Transverse colon (tissue), 4 donors: ENCODE measurements around the gene UGT2A1.

Experiments used
- CTCF ChIP-seq, 5 experiments: fragments of 200-600 bp in 3 of 5; fragments of 450-650 bp in 2 of 5; sonication (generic) in 3 of 5; IDR thresholded peaks; 1 replicate in 2 of 5; 2 replicates in 3 of 5; pipeline ENCODE4 v1.5.1; 2016 to 2017; ENCODE audit warnings: antibody characterized with exemption in 5 of 5, inconsistent platforms in 3 of 5, mild to moderate bottlenecking in 2 of 5, moderate library complexity in 1 of 5
- EP300 ChIP-seq: sonication (generic); formaldehyde crosslinking; IDR thresholded peaks from one replicate; pipeline ENCODE4 v1.6.1; 2017; ENCODE audit warnings: antibody characterized with exemption, low read depth
- POLR2A ChIP-seq: fragments of 450-650 bp; IDR thresholded peaks from one replicate; pipeline ENCODE4 v1.6.1; 2016; ENCODE audit warnings: antibody characterized with exemption, mild to moderate bottlenecking, moderate library complexity
- POLR2AphosphoS5 ChIP-seq, 3 donors: sonication (generic); formaldehyde crosslinking; IDR thresholded peaks; one replicate each; pipeline ENCODE4 v1.6.1; 2016; ENCODE audit warnings: antibody characterized with exemption in 3 of 3

- no peak for TF ChIP-seq POLR2AphosphoS5 (IDR thresholded peaks at IDR 0.05)
- no peak for TF ChIP-seq CTCF (IDR thresholded peaks at IDR 0.05)
- TF ChIP-seq POLR2A, result no peak
- TF ChIP-seq EP300, result no peak
Observed at GRCh38 chr4:69546134-69546765, 106.8 kb downstream of the UGT2A1 start.
